ENCODE results near the gene DLG2. TPM values are rescaled to one million over a fixed set of nuclear protein-coding genes. Genes with fewer than 3 reads are reported as not detected.

The DLG2 gene
- total and polyA plus RNA-seq, 4 donors, result 0.30 to 5.5 (median 0.68) TPM

DNA sequence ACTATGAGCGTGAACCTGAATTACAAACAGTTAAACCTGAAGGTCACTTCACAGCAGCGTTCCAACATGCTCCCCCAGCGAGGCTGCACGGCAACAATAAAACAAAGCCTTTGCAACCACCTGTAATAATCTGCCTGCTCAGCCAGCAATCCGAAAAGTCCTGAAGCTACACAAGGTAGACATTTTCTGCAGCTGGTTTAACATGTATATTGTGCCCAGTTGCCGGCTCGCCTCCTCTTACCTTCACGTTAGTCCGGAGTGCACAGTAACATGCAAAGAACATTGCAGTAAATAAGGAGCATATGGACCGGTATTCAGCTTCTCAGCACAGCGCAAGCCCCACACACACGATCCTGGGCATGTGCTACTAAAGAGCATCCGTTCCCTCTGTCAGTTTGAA, 704.3 kb downstream of the DLG2 start:
- H3K27me3 ChIP-seq (ENCODE audit: control insufficient read depth in 4 of 4, insufficient read depth in 4 of 4, low read length in 3 of 4), result no peaks in the 10 kb centered on the region
- peaks cover 0 to 3% (median 0%) of the 10 kb centered on the region in 4 donors for H3K9me3 ChIP-seq (ENCODE audit: control insufficient read depth in 4 of 4, low read length in 3 of 4)
- H3K27ac ChIP-seq (ENCODE audit: low read depth in 1 of 2, low read length in 2 of 2), result no peak overlapping the region
- H3K4me3 ChIP-seq (ENCODE audit: low read depth in 1 of 3, low read length in 3 of 3), result no peak overlapping the region
- 22% methylated on average over 13 of the region's 13 CpGs for WGBS
- no peak overlapping the region for H3K9ac ChIP-seq (ENCODE audit: low read depth in 1 of 2, low read length in 2 of 2)
- no peak for DNase-seq (ENCODE audit: low spot score)
- H3K36me3 ChIP-seq (ENCODE audit: control insufficient read depth in 4 of 4, insufficient read depth in 3 of 4, low read depth in 1 of 4, low read length in 3 of 4), result no peaks in the 10 kb centered on the region
- H3K4me1 ChIP-seq (ENCODE audit: control insufficient read depth in 4 of 4, insufficient read depth in 4 of 4, low read length in 3 of 4), result no peaks in the 10 kb centered on the region
- TF ChIP-seq ATF3 (IDR thresholded peaks at IDR 0.05) (no peak), RXRA (IDR thresholded peaks at IDR 0.05) (no peak), HNF4A (conservative IDR thresholded peaks at IDR 0.05) (no peak), YY1 (IDR thresholded peaks at IDR 0.05) (no peak), EGR1 (IDR thresholded peaks at IDR 0.05; ENCODE audit: low read depth in 2 of 2) (no peak), GABPA (IDR thresholded peaks at IDR 0.05 in 1 of 2, conservative IDR thresholded peaks at IDR 0.05 in 1 of 2) (no peak), JUND (IDR thresholded peaks at IDR 0.05) (no peak), TAF1 (conservative IDR thresholded peaks at IDR 0.05) (no peak), CTCF (IDR thresholded peaks at IDR 0.05; ENCODE audit: low read depth, low read length, missing input control) (no peak), ZBTB33 (IDR thresholded peaks at IDR 0.05) (no peak), FOXA1 (IDR thresholded peaks at IDR 0.05) (no peak), NR2F2 (IDR thresholded peaks at IDR 0.05) (no peak), FOXA2 (IDR thresholded peaks at IDR 0.05) (no peak), SP1 (IDR thresholded peaks at IDR 0.05) (no peak)
- TF ChIP-seq, protein P1, sequence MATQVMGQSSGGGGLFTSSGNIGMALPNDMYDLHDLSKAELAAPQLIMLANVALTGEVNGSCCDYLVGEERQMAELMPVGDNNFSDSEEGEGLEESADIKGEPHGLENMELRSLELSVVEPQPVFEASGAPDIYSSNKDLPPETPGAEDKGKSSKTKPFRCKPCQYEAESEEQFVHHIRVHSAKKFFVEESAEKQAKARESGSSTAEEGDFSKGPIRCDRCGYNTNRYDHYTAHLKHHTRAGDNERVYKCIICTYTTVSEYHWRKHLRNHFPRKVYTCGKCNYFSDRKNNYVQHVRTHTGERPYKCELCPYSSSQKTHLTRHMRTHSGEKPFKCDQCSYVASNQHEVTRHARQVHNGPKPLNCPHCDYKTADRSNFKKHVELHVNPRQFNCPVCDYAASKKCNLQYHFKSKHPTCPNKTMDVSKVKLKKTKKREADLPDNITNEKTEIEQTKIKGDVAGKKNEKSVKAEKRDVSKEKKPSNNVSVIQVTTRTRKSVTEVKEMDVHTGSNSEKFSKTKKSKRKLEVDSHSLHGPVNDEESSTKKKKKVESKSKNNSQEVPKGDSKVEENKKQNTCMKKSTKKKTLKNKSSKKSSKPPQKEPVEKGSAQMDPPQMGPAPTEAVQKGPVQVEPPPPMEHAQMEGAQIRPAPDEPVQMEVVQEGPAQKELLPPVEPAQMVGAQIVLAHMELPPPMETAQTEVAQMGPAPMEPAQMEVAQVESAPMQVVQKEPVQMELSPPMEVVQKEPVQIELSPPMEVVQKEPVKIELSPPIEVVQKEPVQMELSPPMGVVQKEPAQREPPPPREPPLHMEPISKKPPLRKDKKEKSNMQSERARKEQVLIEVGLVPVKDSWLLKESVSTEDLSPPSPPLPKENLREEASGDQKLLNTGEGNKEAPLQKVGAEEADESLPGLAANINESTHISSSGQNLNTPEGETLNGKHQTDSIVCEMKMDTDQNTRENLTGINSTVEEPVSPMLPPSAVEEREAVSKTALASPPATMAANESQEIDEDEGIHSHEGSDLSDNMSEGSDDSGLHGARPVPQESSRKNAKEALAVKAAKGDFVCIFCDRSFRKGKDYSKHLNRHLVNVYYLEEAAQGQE (IDR thresholded peaks at IDR 0.05), result no peak
- TF ChIP-seq, protein P2, sequence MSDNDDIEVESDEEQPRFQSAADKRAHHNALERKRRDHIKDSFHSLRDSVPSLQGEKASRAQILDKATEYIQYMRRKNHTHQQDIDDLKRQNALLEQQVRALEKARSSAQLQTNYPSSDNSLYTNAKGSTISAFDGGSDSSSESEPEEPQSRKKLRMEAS (IDR thresholded peaks at IDR 0.05), result no peak
